NCI-H460 (cell line): ENCODE results near the gene FYN. TPM values are rescaled to one million over a fixed set of nuclear protein-coding genes. Genes with fewer than 3 reads are reported as not detected.

ENCODE experiments used
- DNase-seq: peaks from one replicate; pipeline ENCODE4 v3.0.0-alpha.2; 2016; ENCODE audit warnings: low read depth; ENCODE audit errors: extremely low read depth
- total RNA-seq: library from RNA; depleted of rRNA; stranded (reverse); fragments of >200 nt; shearing (Covaris generic); gene quantifications from 2 replicates; pipeline ENCODE4 v1.2.3, GENCODE V29; 2014

FYN gene
- total RNA-seq, 1 experiment from 2014 or later, result 1.1 TPM

DNA sequence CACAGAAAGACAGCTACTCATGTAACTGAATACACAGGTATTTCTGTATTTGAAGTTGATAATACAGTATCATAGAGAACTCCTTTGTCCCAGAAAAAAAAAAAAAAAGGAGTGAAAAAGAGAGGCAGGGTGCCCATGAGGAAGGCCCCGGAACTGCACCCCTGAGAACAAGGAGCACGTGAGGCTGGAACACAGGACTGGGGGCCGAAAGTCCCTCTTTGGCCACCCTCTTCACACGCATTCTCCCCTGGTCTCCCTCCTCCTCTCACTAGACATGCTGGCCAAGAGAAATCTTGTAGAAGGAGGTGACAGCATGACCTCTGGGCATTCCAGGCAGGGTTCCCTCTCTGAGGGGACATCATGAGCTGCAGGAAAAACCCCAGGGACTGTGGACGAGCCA, 204.8 kb downstream of the FYN start:
- no peak for DNase-seq

- DNase-seq, result no peak
Observed at GRCh38 chr6:111667931-111668330, 205.3 kb downstream of the FYN start.

DNA sequence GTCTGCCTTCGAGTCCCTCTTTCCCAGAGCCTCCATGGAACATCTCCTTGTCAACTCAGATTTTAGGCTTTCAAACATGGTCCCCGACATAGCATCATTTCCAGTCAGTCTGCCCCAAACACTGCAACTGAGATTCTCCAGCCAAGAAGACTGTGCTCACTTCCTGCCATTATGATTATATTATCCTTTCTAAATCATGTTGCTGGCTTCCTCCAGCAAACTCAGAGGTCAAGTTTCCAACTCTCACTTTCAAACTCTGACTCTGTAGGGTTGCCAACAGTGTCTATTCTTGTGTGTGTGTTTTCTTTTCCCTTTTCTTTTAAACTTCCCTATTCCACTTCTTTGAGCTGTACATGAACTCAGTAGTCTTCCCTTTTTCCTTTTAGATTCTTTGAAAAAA, 206.4 kb downstream of the FYN start:
- no peak for DNase-seq

GRCh38 chr6:111664565-111665030, 208.7 kb downstream of the FYN start:
- DNase-seq, result no peak

DNA sequence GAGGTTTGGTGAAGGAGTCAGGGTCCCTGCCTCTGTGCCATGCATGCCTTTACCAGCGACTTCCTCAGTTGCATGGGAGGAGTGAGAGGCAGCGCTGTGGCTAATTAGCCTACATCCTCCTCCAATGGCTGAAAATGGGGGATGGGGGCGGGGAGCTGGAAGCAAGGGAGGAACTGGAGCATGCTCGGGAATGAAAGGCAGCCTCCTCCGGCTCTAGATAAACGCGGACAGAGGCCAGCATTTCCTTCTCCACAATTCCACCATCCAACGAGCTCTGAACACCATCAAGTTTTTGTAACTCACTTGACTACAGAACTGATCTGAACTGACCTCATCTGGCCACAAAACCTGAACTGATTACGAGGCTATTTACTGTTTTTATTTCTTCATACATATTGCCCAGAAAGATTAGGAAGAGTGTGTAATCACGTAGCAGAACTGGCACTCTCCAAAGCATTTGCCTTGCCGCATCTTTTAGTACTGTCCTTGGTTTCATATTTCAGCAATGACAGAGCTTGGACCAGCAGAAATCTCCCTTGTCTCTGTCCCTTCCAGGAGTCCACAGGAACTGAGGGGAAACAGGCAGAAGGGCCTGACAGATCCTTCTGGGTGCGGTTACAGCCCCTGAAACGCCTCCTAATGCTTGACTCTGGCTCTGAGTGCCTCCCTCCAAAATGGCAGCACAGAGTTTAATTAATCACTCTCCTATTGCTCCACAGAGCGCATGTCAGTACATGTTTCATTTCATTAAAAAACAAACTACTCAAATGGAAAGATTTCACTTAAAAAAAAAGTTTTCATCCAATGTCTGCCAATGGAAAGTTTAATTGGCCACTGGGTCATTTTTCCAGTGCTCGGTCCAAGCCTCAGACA, 209.3 kb downstream of the FYN start:
- DNase-seq, result no peak

- no peak for DNase-seq
Observed at GRCh38 chr6:111662794-111663593, 210.3 kb downstream of the FYN start.

- no peak for DNase-seq
Observed at GRCh38 chr6:111662072-111662793, 211.0 kb downstream of the FYN start.

DNA sequence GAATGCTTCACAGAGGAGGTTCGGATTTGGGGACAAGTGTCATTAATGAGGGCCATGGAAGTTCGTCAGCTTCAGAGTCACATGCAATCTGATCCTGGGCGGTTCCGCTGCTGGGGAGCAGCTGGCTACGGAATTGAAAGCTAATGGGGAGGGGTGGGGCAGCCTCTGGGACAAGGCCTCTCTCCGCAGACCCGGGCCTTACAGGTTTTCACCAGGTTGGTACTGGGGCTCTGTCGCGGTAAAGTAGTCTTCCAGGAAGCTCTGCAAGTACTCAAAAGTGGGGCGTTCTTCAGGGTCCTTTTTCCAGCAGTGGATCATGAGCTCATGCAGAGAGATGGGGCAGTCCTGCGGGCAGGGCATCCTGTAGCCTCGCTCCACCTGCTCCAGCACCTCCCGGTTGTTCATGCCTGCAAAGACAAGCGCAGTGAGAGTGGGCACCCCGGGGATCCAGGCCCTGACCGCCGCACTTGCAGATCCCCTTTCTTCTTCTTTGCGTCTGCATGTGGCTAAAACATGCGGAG, 211.7 kb downstream of the FYN start:
- DNase-seq, result no peak

- no peak for DNase-seq
Observed at GRCh38 chr6:111660531-111660930, 212.7 kb downstream of the FYN start.

- DNase-seq, result no peak
Observed at GRCh38 chr6:111658462-111659154, 214.6 kb downstream of the FYN start.

DNA sequence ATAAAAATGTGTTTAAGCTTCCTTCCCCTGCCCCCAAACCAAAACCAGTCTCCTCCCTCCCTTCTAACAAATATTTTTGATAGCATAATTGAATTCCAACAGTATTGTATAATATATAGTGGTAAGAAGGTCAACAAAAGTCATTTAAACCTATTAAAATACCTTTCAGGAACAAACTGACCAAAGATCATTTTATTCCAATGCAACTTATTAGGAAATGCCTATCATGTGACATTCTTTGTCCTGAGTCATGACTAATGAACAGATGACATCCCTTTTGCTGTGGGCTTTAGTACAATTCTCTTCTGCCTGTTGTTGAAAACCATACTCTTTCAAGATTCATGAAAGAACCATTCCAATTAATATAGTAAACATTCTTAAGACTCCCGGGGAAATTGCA, 216.1 kb downstream of the FYN start:
- DNase-seq, result no peak

- DNase-seq, result no peak
Observed at GRCh38 chr6:111653979-111654378, 219.3 kb downstream of the FYN start.

- DNase-seq, result no peak
Observed at GRCh38 chr6:111653434-111653833, 219.8 kb downstream of the FYN start.

- DNase-seq, result no peak
Observed at GRCh38 chr6:111652156-111652555, 221.1 kb downstream of the FYN start.

- no peak for DNase-seq
Observed at GRCh38 chr6:111651185-111652034, 221.8 kb downstream of the FYN start.

DNA sequence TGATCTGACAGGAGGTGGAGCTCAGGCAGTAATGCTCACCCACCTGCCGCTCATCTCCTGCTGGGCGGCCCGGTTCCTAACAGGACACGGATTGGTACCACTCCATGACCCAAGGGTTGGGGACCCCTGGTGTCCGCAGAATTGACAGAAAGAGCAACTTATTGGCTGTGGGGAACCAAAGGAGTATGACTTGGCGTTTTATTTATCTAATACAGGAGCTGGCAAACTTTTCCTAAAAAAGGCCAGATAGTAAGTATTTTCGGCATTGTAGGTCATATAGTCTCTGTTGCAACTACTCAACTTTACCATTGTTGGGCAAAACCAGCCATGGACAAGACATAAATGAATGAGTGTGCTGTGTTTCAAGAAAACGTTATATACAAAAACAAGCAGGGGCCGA, 223.2 kb downstream of the FYN start:
- DNase-seq, result no peak

DNA sequence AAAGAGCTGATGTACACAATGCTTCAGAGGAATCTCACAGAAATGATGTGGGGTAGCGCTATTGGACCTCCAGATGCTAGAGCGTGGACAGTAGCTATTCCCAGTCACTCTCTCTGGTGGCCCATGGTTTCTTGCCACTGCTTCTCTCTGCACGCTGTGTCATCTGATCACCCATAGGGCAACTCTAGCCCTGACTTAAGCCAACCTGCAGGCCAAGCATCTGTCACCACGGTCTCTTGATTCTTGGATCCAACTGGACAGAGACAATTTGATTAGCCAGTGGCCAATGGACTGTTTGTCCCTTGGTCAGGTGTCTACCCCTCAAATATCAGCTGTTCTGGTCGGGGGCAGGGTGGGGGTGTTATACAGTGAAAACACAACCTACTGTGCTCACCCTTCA, 225.2 kb downstream of the FYN start:
- DNase-seq, result no peak

DNA sequence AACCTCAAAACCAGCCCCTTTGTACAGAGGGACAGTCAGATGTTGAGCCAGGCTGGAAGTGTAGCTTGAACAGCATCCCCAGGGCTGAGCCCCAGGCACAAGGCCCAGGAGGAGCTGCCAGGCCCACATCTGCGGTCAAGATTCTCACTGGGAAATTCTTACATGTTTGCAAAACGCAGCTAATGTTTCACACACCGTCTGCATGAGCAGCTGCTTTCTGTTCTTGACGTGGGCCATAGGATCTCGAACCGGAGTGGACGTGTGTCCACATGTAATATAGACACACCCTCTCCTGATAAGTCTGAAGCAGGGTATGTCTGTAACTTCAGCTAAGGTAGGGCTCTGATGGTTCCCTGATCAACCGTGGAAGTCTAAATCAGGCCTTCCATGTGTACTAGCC, 226.3 kb downstream of the FYN start:
- no peak for DNase-seq

DNA sequence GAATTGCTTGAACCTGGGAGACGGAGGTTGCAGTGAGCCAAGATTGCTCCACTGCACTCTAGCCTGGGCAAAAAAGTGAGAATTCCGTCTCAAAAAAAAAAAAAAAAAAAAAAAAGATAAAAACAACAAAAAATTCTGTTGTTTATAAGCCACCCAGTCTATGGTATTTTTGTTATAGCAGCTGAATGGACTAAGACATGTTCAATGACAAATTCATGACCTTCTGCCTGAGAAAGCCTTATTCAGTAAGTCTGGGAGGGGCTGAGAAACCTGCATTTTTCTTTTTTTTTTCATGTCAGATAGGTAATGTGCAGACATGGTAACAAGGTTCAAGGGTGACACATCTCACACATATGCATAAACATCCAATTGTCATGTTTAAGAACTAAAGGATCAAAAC, 227.2 kb downstream of the FYN start:
- DNase-seq, result no peak
